Measurements from ENCODE around the gene SLC39A10. TPM values are rescaled to one million over a fixed set of nuclear protein-coding genes. Genes with fewer than 3 reads are reported as not detected.
A peak's percentile ranks its signal among the peaks of the same experiment; 100 is the strongest.
"Not testable (repeated sequence)": the region's sequence is repeated elsewhere in the genome, so short reads cannot be mapped to it uniquely, and the experiment has no call there.

The SLC39A10 gene
- total RNA-seq, 3 donors from 2014 or later, result 15.3 to 22.6 (median 18.6) TPM

GRCh38 chr2:195639238-195639858 is 17.7 kb upstream of the SLC39A10 start:
- Histone ChIP-seq H3K9me3 (no peaks in the 10 kb centered on the region), H3K4me3 (no peak overlapping the region), H3K4me1 (ENCODE audit: low read depth) (peaks cover 7% of the 10 kb centered on the region), H3K36me3 (ENCODE audit: low read depth) (no peaks in the 10 kb centered on the region)
- DNase-seq (no peak), ATAC-seq (no peak)
- intact Hi-C loops (cut with DNase I, micrococcal nuclease), result no loop called here
- no peak for TF ChIP-seq CTCF (IDR thresholded peaks at IDR 0.05)

- no peak for TF ChIP-seq CTCF (IDR thresholded peaks at IDR 0.05)
- H3K36me3 ChIP-seq (ENCODE audit: low read depth), result no peaks in the 10 kb centered on the region
- H3K4me3 ChIP-seq, result no peak overlapping the region
- H3K9me3 ChIP-seq, result no peaks in the 10 kb centered on the region
- ATAC-seq (no peak), DNase-seq (no peak)
- intact Hi-C loops (cut with DNase I, micrococcal nuclease), result no loop called here
- H3K4me1 ChIP-seq (ENCODE audit: low read depth), result peaks cover 7% of the 10 kb centered on the region
Measured at GRCh38 chr2:195639959-195640358, 17.1 kb upstream of the SLC39A10 start.

GRCh38 chr2:195642027-195642678 is 14.9 kb upstream of the SLC39A10 start:
- ATAC-seq (peak; percentile 56), DNase-seq (no peak)
- no peak for TF ChIP-seq CTCF (IDR thresholded peaks at IDR 0.05)
- Histone ChIP-seq H3K36me3 (ENCODE audit: low read depth) (no peaks in the 10 kb centered on the region), H3K4me3 (no peak overlapping the region), H3K4me1 (ENCODE audit: low read depth) (peaks cover 7% of the 10 kb centered on the region), H3K9me3 (no peaks in the 10 kb centered on the region)
- intact Hi-C loops (cut with DNase I, micrococcal nuclease), result no loop called here

GRCh38 chr2:195642679-195643068 is 14.4 kb upstream of the SLC39A10 start:
- no peak for DNase-seq
- Histone ChIP-seq H3K4me3 (no peak overlapping the region), H3K36me3 (ENCODE audit: low read depth) (no peaks in the 10 kb centered on the region), H3K4me1 (ENCODE audit: low read depth) (peaks cover 7% of the 10 kb centered on the region), H3K9me3 (no peaks in the 10 kb centered on the region)
- TF ChIP-seq CTCF (IDR thresholded peaks at IDR 0.05), result no peak
- ATAC-seq, result peak; percentile 62
- intact Hi-C loops (cut with DNase I, micrococcal nuclease), result no loop called here

- H3K36me3 ChIP-seq (ENCODE audit: low read depth); ATAC-seq; DNase-seq; H3K9me3 ChIP-seq; H3K4me1 ChIP-seq (ENCODE audit: low read depth); H3K4me3 ChIP-seq; intact Hi-C loops (cut with DNase I, micrococcal nuclease): not testable (repeated sequence)
Measured at GRCh38 chr2:195644708-195645107, 12.3 kb upstream of the SLC39A10 start.

- H3K36me3 ChIP-seq (ENCODE audit: low read depth), result no peaks in the 10 kb centered on the region
- peaks cover 7% of the 10 kb centered on the region for H3K4me1 ChIP-seq (ENCODE audit: low read depth)
- ATAC-seq (no peak), DNase-seq (no peak)
- H3K4me3 ChIP-seq, result no peak overlapping the region
- TF ChIP-seq CTCF (IDR thresholded peaks at IDR 0.05), result no peak
- intact Hi-C loops (cut with DNase I, micrococcal nuclease), result no loop called here
- no peaks in the 10 kb centered on the region for H3K9me3 ChIP-seq
Measured at GRCh38 chr2:195645413-195645812, 11.6 kb upstream of the SLC39A10 start.

Measured in mucosa of descending colon (tissue), 3 donors.